ENCODE results near the gene MBD6. TPM values are rescaled to one million over a fixed set of nuclear protein-coding genes. Genes with fewer than 3 reads are reported as not detected.
A peak's percentile ranks its signal among the peaks of the same experiment; 100 is the strongest.

The MBD6 gene
- total and polyA plus RNA-seq, 2 of the 13 experiments (the other 11 are each of a cell fraction or from before 2014, with no cell fraction given): 4.1 to 5.9 TPM

DNA sequence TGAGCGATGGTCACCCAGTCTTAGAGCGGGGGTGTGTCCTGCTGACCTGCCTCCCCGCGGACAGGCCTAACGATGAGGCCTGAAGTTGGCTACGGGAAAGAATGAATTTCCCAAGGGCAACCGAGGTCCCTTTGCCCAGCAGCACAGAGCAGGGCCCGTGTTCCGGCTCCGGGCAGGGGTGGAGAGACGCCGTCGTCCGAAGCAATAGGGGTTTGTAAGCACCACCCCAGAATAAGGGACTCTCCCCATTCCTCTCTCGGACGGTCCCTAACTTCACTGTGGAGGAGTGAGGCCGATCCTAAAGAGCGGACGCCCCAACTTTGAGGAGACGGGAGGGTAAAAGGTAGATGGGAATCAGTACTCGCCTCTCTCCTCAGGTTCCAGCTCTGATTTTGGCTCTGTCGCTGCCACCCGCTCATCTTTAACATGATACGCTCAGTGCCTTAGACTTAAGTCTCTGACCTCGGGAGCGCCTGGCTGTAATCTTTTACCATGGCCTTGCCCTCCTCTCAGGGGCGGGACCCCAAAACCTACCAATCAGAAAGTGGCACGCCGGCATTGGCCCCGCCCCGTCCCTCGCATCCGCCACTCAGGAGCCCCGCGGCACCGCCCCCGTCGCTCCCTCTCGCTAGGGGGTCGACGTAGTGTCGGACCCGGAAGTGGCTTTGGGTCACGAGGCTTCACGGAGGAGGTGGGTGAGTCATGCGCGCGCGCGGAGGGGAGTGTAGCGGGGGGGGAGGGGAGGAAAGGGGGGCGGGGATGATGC lies 2.4 kb upstream of the MBD6 start, which contains the start of gene DDIT3 (continued):
- TF ChIP-seq ZNF337 (CRISPR knock-in tag; IDR thresholded peaks at IDR 0.05; ENCODE audit: borderline replicate concordance, low read depth): peak; percentile 71; the same call in 1 of the 2 replicates
- no peak for TF ChIP-seq ZNF670 (CRISPR knock-in tag; IDR thresholded peaks at IDR 0.05; ENCODE audit: borderline replicate concordance)
- TF ChIP-seq, protein P1, sequence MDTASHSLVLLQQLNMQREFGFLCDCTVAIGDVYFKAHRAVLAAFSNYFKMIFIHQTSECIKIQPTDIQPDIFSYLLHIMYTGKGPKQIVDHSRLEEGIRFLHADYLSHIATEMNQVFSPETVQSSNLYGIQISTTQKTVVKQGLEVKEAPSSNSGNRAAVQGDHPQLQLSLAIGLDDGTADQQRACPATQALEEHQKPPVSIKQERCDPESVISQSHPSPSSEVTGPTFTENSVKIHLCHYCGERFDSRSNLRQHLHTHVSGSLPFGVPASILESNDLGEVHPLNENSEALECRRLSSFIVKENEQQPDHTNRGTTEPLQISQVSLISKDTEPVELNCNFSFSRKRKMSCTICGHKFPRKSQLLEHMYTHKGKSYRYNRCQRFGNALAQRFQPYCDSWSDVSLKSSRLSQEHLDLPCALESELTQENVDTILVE (CRISPR knock-in tag; IDR thresholded peaks at IDR 0.05): peak; percentile 85
- TF ChIP-seq, protein P2, sequence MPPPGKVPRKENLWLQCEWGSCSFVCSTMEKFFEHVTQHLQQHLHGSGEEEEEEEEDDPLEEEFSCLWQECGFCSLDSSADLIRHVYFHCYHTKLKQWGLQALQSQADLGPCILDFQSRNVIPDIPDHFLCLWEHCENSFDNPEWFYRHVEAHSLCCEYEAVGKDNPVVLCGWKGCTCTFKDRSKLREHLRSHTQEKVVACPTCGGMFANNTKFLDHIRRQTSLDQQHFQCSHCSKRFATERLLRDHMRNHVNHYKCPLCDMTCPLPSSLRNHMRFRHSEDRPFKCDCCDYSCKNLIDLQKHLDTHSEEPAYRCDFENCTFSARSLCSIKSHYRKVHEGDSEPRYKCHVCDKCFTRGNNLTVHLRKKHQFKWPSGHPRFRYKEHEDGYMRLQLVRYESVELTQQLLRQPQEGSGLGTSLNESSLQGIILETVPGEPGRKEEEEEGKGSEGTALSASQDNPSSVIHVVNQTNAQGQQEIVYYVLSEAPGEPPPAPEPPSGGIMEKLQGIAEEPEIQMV (CRISPR knock-in tag; IDR thresholded peaks at IDR 0.05; ENCODE audit: low read depth): peak; percentile 68
- no peak for TF ChIP-seq ZNF333 (CRISPR knock-in tag; IDR thresholded peaks at IDR 0.05; ENCODE audit: borderline replicate concordance)
- TF ChIP-seq ZFX (CRISPR knock-in tag; IDR thresholded peaks at IDR 0.05; ENCODE audit: low read depth): peak; percentile 85
- TF ChIP-seq ZSCAN21 (CRISPR knock-in tag; IDR thresholded peaks at IDR 0.05; ENCODE audit: borderline replicate concordance): 0 out of 2 replicates have a peak, but pooled peaks have one; percentile 31
- TF ChIP-seq ZSCAN20 (CRISPR knock-in tag; IDR thresholded peaks at IDR 0.05; ENCODE audit: borderline replicate concordance): no peak
- no peak for TF ChIP-seq DZIP1 (CRISPR knock-in tag; IDR thresholded peaks at IDR 0.05)
- peak; percentile 82; the same call in 1 of the 2 replicates for TF ChIP-seq ZNF318 (CRISPR knock-in tag; IDR thresholded peaks at IDR 0.05)
- TF ChIP-seq, protein P3, sequence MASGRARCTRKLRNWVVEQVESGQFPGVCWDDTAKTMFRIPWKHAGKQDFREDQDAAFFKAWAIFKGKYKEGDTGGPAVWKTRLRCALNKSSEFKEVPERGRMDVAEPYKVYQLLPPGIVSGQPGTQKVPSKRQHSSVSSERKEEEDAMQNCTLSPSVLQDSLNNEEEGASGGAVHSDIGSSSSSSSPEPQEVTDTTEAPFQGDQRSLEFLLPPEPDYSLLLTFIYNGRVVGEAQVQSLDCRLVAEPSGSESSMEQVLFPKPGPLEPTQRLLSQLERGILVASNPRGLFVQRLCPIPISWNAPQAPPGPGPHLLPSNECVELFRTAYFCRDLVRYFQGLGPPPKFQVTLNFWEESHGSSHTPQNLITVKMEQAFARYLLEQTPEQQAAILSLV (CRISPR knock-in tag; IDR thresholded peaks at IDR 0.05; ENCODE audit: borderline replicate concordance): peak; percentile 77; the same call in 1 of the 2 replicates

Data from HepG2 (cell line).